Measurements from ENCODE around the gene ADISSP.

ADISSP gene

DNA sequence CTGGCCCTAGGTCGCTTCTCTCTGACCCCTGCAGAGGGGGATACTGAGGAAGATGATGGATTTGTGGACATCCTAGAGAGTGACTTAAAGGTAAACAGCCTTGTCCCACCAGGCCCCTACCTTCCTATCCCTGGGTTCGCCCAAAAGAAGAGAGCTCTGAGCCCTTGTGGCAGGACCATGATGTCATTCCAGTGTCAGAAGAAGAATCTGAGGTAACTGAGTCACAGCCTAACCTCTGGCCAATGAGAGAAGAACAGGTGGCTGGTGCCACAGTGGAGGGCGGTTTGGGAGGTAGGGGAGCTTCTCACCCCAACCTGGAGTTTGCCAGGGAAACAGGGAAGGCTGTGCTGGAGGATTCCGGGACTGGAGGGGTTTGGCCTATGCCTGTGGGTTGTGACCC lies 33.7 kb upstream of the ADISSP start:
- ChIA-PET POLR2A (interaction anchor here (1.1 to 2.0 kb wide), 3 partner anchors 12 to 25 kb away, joined by 3 to 7 read pairs (median 6); no protein-coding TSS in a partner anchor), CTCF (interaction anchor here (1.6 kb wide), 1 partner anchor 19 kb away, joined by 10 read pairs; the partner anchor contains the start of gene AP5S1)
- no peaks in the 10 kb centered on the region for H3K9me3 ChIP-seq (ENCODE audit: control insufficient read depth, insufficient read depth, low read depth, low read length)
- peaks cover 23 to 90% of the 10 kb centered on the region in 2 experiments for H3K36me3 ChIP-seq (ENCODE audit: control insufficient read depth in 2 of 2, insufficient read depth in 1 of 2, low read length in 2 of 2)
- H3K4me3 ChIP-seq (ENCODE audit: low read depth, low read length), result no peak overlapping the region
- peaks cover 12% of the 10 kb centered on the region for H3K4me1 ChIP-seq (ENCODE audit: control insufficient read depth, insufficient read depth, low read length)
- TF ChIP-seq ATF2 (tag by site-specific recombination; IDR thresholded peaks at IDR 0.05; ENCODE audit: low read depth) (peak; percentile 18; the same call in 1 of the 2 replicates), ZNF48 (tag by site-specific recombination; IDR thresholded peaks at IDR 0.05) (no peak)
- no peak overlapping the region for H3K27ac ChIP-seq (ENCODE audit: extremely low read depth, low read depth, low read length)

DNA sequence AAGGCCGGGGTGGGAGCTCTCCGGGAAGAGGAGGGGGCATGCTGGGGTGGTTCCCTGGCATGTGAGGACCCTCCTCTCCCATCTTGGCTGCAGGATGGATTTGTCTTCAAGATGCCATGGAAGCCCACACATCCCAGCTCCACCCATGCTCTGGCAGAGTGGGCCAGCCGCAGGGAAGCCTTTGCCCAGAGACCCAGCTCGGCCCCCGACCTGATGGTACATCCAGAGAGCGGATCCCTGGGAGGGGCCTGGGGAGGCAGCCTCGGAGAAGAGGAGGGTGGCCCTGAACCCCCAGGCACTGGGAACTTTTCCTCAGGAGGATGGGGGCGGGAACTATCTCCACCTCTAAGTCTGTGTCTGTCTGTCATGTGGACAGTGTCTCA lies 33.3 kb upstream of the ADISSP start:
- Histone ChIP-seq H3K36me3 (ENCODE audit: control insufficient read depth in 2 of 2, insufficient read depth in 1 of 2, low read length in 2 of 2) (peaks cover 23 to 85% of the 10 kb centered on the region in 2 experiments), H3K4me1 (ENCODE audit: control insufficient read depth, insufficient read depth, low read length) (peaks cover 12% of the 10 kb centered on the region), H3K4me3 (ENCODE audit: low read depth, low read length) (no peak overlapping the region), H3K27ac (ENCODE audit: extremely low read depth, low read depth, low read length) (no peak overlapping the region), H3K9me3 (ENCODE audit: control insufficient read depth, insufficient read depth, low read depth, low read length) (no peaks in the 10 kb centered on the region)
- CTCF ChIA-PET, result interaction anchor here (1.1 to 1.6 kb wide), 2 partner anchors 19 to 52 kb away, joined by 4 to 10 read pairs; partner anchors contain the start of gene AP5S1
- TF ChIP-seq, protein P1, sequence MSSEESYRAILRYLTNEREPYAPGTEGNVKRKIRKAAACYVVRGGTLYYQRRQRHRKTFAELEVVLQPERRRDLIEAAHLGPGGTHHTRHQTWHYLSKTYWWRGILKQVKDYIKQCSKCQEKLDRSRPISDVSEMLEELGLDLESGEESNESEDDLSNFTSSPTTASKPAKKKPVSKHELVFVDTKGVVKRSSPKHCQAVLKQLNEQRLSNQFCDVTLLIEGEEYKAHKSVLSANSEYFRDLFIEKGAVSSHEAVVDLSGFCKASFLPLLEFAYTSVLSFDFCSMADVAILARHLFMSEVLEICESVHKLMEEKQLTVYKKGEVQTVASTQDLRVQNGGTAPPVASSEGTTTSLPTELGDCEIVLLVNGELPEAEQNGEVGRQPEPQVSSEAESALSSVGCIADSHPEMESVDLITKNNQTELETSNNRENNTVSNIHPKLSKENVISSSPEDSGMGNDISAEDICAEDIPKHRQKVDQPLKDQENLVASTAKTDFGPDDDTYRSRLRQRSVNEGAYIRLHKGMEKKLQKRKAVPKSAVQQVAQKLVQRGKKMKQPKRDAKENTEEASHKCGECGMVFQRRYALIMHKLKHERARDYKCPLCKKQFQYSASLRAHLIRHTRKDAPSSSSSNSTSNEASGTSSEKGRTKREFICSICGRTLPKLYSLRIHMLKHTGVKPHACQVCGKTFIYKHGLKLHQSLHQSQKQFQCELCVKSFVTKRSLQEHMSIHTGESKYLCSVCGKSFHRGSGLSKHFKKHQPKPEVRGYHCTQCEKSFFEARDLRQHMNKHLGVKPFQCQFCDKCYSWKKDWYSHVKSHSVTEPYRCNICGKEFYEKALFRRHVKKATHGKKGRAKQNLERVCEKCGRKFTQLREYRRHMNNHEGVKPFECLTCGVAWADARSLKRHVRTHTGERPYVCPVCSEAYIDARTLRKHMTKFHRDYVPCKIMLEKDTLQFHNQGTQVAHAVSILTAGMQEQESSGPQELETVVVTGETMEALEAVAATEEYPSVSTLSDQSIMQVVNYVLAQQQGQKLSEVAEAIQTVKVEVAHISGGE (tag by site-specific recombination; conservative IDR thresholded peaks at IDR 0.05; ENCODE audit: low read depth), result no peak
- TF ChIP-seq, protein P2, sequence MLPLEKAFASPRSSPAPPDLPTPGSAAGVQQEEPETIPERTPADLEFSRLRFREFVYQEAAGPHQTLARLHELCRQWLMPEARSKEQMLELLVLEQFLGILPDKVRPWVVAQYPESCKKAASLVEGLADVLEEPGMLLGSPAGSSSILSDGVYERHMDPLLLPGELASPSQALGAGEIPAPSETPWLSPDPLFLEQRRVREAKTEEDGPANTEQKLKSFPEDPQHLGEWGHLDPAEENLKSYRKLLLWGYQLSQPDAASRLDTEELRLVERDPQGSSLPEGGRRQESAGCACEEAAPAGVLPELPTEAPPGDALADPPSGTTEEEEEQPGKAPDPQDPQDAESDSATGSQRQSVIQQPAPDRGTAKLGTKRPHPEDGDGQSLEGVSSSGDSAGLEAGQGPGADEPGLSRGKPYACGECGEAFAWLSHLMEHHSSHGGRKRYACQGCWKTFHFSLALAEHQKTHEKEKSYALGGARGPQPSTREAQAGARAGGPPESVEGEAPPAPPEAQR (tag by site-specific recombination; IDR thresholded peaks at IDR 0.05), result no peak
- TF ChIP-seq ZNF791 (tag by site-specific recombination; IDR thresholded peaks at IDR 0.05) (no peak), ZBTB8A (tag by site-specific recombination; IDR thresholded peaks at IDR 0.05) (no peak)
- POLR2A ChIA-PET, result interaction anchor here (1.1 to 2.0 kb wide), 3 partner anchors 13 to 25 kb away, joined by 3 to 7 read pairs (median 6); no protein-coding TSS in a partner anchor

GRCh38 chr20:3800256-3800877 lies 32.8 kb upstream of the ADISSP start:
- Histone ChIP-seq H3K27ac (ENCODE audit: extremely low read depth, low read depth, low read length) (no peak overlapping the region), H3K36me3 (ENCODE audit: control insufficient read depth in 2 of 2, insufficient read depth in 1 of 2, low read length in 2 of 2) (peaks cover 23 to 80% of the 10 kb centered on the region in 2 experiments), H3K4me3 (ENCODE audit: low read depth, low read length) (no peak overlapping the region), H3K9me3 (ENCODE audit: control insufficient read depth, insufficient read depth, low read depth, low read length) (no peaks in the 10 kb centered on the region), H3K4me1 (ENCODE audit: control insufficient read depth, insufficient read depth, low read length) (peaks cover 12% of the 10 kb centered on the region)
- ChIA-PET CTCF (interaction anchor here (1.1 to 1.6 kb wide), 3 partner anchors 13 to 52 kb away, joined by 3 to 10 read pairs (median 4); partner anchors contain the start of gene AP5S1), POLR2A (interaction anchor here (0.6 to 2.0 kb wide), 5 partner anchors 10 to 26 kb away, joined by 3 to 7 read pairs (median 4); no protein-coding TSS in a partner anchor)
- TF ChIP-seq ZNF768 (tag by site-specific recombination; IDR thresholded peaks at IDR 0.05), result no peak
- TF ChIP-seq, protein P3, sequence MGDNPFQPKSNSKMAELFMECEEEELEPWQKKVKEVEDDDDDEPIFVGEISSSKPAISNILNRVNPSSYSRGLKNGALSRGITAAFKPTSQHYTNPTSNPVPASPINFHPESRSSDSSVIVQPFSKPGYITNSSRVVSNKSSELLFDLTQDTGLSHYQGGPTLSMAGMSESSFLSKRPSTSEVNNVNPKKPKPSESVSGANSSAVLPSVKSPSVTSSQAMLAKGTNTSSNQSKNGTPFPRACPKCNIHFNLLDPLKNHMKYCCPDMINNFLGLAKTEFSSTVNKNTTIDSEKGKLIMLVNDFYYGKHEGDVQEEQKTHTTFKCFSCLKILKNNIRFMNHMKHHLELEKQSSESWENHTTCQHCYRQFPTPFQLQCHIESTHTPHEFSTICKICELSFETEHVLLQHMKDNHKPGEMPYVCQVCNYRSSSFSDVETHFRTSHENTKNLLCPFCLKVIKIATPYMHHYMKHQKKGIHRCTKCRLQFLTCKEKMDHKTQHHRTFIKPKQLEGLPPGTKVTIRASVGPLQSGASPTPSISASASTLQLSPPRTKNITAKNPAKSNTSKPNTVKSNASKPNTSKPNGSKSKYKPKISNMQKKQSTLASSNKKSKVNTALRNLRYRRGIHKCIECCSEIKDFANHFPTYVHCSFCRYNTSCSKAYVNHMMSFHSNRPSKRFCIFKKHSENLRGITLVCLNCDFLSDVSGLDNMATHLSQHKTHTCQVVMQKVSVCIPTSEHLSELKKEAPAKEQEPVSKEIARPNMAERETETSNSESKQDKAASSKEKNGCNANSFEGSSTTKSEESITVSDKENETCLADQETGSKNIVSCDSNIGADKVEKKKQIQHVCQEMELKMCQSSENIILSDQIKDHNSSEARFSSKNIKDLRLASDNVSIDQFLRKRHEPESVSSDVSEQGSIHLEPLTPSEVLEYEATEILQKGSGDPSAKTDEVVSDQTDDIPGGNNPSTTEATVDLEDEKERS (tag by site-specific recombination; IDR thresholded peaks at IDR 0.05), result no peak
